ENCODE data around the gene CHCHD6. TPM values are rescaled to one million over a fixed set of nuclear protein-coding genes. Genes with fewer than 3 reads are reported as not detected.

The CHCHD6 gene
- total RNA-seq, 1 experiment from 2014 or later: 40.9 TPM

DNA sequence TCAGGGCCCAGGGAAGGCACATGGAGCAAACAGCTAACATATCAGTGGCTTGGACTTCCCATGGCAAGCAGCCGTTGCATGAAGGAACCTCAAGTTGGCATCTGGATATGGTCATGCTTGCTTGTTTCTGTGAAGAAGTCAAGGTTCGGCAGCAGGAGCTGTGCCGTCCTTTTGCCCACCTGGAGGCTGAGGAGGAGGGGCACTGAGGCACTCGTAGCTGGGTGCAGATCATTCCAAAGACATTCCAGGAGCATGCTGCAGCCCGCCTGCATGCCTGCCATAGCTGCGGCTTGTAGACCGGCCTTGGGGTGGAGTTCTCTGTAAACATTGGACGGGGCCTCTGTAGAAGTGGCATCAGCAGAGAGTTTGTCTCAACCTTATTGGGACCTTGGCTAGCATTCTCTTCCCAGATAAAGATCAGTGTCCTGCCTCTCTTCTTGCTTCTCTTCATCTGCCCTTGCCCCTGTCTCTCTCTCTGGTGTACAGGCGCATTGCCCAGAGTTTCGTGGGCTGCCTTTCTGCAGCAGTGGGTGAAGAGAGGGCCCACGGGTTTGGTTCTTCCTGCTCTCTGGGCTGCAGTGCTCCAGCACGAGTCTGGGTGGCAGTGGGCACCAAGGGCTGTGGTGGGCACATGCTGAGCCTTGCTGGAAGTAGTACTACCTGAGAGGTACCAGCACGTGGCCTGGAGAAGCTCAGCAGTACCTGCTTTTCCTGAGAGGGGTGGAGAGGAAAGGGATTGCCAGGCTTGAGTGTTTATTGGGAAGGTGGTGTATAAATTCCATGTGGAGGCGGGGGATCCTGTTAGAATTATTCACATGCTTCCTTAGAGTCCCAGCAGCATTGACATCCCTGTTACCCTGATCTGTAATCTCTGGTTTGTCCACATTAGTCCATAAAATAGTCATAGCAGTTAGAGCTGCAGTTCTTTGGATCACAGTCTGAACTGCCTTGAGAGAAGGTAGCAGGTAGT, 49.4 kb downstream of the CHCHD6 start (continued):
- TF ChIP-seq, protein P1, sequence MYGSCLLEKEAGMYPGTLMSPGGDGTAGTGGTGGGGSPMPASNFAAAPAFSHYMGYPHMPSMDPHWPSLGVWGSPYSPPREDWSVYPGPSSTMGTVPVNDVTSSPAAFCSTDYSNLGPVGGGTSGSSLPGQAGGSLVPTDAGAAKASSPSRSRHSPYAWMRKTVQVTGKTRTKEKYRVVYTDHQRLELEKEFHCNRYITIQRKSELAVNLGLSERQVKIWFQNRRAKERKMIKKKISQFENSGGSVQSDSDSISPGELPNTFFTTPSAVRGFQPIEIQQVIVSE (CRISPR knock-in tag; IDR thresholded peaks at IDR 0.05; ENCODE audit: borderline replicate concordance): no peak
- TF ChIP-seq ATF1 (CRISPR knock-in tag; IDR thresholded peaks at IDR 0.05) (no peak), JAZF1 (CRISPR knock-in tag; IDR thresholded peaks at IDR 0.05) (no peak)
- TF ChIP-seq, protein P2, sequence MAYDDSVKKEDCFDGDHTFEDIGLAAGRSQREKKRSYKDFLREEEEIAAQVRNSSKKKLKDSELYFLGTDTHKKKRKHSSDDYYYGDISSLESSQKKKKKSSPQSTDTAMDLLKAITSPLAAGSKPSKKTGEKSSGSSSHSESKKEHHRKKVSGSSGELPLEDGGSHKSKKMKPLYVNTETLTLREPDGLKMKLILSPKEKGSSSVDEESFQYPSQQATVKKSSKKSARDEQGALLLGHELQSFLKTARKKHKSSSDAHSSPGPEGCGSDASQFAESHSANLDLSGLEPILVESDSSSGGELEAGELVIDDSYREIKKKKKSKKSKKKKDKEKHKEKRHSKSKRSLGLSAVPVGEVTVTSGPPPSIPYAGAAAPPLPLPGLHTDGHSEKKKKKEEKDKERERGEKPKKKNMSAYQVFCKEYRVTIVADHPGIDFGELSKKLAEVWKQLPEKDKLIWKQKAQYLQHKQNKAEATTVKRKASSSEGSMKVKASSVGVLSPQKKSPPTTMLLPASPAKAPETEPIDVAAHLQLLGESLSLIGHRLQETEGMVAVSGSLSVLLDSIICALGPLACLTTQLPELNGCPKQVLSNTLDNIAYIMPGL (CRISPR knock-in tag; IDR thresholded peaks at IDR 0.05): no peak

DNA sequence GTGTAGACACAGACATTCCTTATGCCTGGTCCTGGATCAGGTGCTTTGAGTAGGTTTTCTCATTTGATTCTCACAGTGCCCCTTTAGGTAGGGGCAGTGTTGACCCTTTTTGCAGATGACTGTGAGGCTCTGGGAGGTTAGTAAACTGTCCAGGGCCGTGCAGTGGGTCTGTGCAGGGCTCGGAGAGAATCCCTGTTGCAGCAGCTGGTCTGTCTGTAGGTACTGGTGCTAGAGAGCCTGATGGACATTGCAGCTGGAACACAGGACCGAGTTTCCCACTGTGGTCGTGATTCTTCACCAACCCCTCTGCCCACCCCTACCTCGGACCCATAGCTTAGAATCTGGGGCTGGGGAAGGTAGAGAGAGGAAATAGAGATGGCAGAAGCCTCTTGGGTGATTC, 51.8 kb downstream of the CHCHD6 start:
- CTCF ChIA-PET: interaction anchor here (1.1 to 1.5 kb wide), 2 partner anchors 18 to 227 kb away, joined by 3 to 6 read pairs; partner anchors contain the start of gene PLXNA1
- H3K4me3 Mint-ChIP-seq: no peak overlapping the region
- DNase-seq (ENCODE audit: low spot score) (no peak), ATAC-seq (no peak)
- H3K27me3 Mint-ChIP-seq (ENCODE audit: low read depth): no peaks in the 10 kb centered on the region
- POLR2A ChIA-PET: no interaction called here
- no peaks in the 10 kb centered on the region for H3K36me3 Mint-ChIP-seq
- H3K9me3 Mint-ChIP-seq: no peaks in the 10 kb centered on the region
- H3K27ac Mint-ChIP-seq: no peak overlapping the region
- peaks cover 26% of the 10 kb centered on the region for H3K4me1 Mint-ChIP-seq
- no peak for TF ChIP-seq GTF2I (CRISPR knock-in tag; conservative IDR thresholded peaks at IDR 0.05)

DNA sequence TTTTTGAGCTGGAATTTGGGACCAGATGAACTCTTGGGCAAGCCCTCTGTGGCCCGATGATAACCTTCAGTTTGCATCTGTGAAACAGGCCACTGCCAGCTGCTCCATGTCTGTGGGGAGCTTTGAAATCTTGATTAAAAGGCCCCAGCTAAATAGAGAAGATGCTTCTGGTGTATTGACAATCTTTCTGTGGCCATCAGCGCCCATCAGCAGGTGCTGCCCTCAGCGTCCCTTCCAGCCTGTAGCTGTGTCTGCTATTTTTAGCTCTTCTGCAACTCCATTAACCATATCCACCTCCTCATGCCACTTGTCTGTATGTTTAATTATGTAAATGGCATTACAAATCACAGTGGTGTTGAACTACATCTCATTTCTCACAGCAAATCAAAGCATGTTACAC, 54.0 kb downstream of the CHCHD6 start:
- Mint-ChIP-seq H3K4me1 (peaks cover 6% of the 10 kb centered on the region), H3K27me3 (ENCODE audit: low read depth) (no peaks in the 10 kb centered on the region), H3K36me3 (no peaks in the 10 kb centered on the region), H3K9me3 (no peaks in the 10 kb centered on the region), H3K27ac (no peak overlapping the region), H3K4me3 (no peak overlapping the region)
- DNase-seq (ENCODE audit: low spot score) (no peak), ATAC-seq (no peak)
- no peak for TF ChIP-seq FOXK1 (CRISPR knock-in tag; IDR thresholded peaks at IDR 0.05)
- TF ChIP-seq ZNF232 (CRISPR knock-in tag; IDR thresholded peaks at IDR 0.05): no peak
- TF ChIP-seq, protein P3, sequence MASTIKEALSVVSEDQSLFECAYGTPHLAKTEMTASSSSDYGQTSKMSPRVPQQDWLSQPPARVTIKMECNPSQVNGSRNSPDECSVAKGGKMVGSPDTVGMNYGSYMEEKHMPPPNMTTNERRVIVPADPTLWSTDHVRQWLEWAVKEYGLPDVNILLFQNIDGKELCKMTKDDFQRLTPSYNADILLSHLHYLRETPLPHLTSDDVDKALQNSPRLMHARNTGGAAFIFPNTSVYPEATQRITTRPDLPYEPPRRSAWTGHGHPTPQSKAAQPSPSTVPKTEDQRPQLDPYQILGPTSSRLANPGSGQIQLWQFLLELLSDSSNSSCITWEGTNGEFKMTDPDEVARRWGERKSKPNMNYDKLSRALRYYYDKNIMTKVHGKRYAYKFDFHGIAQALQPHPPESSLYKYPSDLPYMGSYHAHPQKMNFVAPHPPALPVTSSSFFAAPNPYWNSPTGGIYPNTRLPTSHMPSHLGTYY (CRISPR knock-in tag; IDR thresholded peaks at IDR 0.05): no peak
- TF ChIP-seq HMGA2 (CRISPR knock-in tag; IDR thresholded peaks at IDR 0.05): no peak
- TF ChIP-seq SMAD3 (CRISPR knock-in tag; IDR thresholded peaks at IDR 0.05; ENCODE audit: borderline replicate concordance): no peak
- TF ChIP-seq, protein P2 (CRISPR knock-in tag; IDR thresholded peaks at IDR 0.05): no peak
- ChIA-PET CTCF (no interaction called here), POLR2A (no interaction called here)

DNA sequence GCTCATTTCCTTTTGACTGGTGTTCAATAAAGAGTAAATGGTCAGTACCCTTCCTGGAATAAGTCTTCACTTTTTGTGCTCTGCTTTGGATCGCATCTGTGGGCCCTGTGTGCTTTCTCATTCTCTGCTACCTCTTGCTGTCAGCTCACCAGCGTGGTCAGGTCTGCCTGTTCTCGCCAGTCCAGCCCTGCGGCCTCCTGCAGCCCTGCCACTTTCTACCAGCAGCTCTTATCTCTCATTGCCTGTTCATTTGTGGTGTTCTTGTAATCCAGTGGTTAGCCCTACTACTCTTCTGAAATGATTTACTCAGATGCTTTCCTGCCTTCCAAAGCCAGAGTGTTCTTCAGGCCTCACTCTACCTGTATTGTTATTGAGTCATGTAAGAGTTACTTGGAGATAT, 54.8 kb downstream of the CHCHD6 start:
- DNase-seq (ENCODE audit: low spot score): no peak
- no peaks in the 10 kb centered on the region for H3K36me3 Mint-ChIP-seq
- 0 out of 2 replicates have a peak overlapping the region, but pooled peaks have one; percentile 9 for H3K27ac Mint-ChIP-seq
- H3K4me1 Mint-ChIP-seq: no peaks in the 10 kb centered on the region
- CTCF ChIA-PET: no interaction called here
- no peak for ATAC-seq
- no peaks in the 10 kb centered on the region for H3K9me3 Mint-ChIP-seq
- no peaks in the 10 kb centered on the region for H3K27me3 Mint-ChIP-seq (ENCODE audit: low read depth)
- POLR2A ChIA-PET: no interaction called here
- no peak overlapping the region for H3K4me3 Mint-ChIP-seq
- no peak for TF ChIP-seq ZNF423 (CRISPR knock-in tag; IDR thresholded peaks at IDR 0.05)
- TF ChIP-seq, protein P4, sequence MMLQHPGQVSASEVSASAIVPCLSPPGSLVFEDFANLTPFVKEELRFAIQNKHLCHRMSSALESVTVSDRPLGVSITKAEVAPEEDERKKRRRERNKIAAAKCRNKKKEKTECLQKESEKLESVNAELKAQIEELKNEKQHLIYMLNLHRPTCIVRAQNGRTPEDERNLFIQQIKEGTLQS (CRISPR knock-in tag; conservative IDR thresholded peaks at IDR 0.05): no peak

Measured in WTC11 (cell line).